Thyroid gland (tissue), 4 donors: ENCODE results near the gene OSGIN1. TPM values are rescaled to one million over a fixed set of nuclear protein-coding genes. Genes with fewer than 3 reads are reported as not detected.

ENCODE experiments used
- DNase-seq, 2 donors: peaks; one replicate each; pipeline ENCODE4 v3.0.0-alpha.2; 2019
- H3K27ac ChIP-seq, 3 donors: fragments of 200-600 bp; sonication (generic); 1 replicate in 2 of 3; 2 replicates in 1 of 3; pipeline ENCODE4 v1.5.1; 2016 to 2019; ENCODE audit warnings: mild to moderate bottlenecking in 1 of 3, moderate library complexity in 1 of 3
- H3K27me3 ChIP-seq: fragments of 200-600 bp; sonication (generic); one replicate; pipeline ENCODE4 v1.5.1; 2019
- H3K36me3 ChIP-seq, 2 donors: fragments of 200-600 bp; sonication (generic); one replicate each; pipeline ENCODE4 v1.5.1; 2016 to 2019
- H3K4me1 ChIP-seq, 2 donors: fragments of 200-600 bp; sonication (generic); one replicate each; pipeline ENCODE4 v1.5.1; 2017 to 2019
- H3K4me3 ChIP-seq, 3 donors: fragments of 200-600 bp; sonication (generic); replicated peaks in 1 of 3; 1 replicate in 2 of 3; 2 replicates in 1 of 3; pipeline ENCODE4 v1.5.1; 2016; ENCODE audit warnings: mild to moderate bottlenecking in 1 of 3
- H3K9me3 ChIP-seq: fragments of 200-600 bp; sonication (generic); one replicate; pipeline ENCODE4 v1.5.1; 2017
- CTCF ChIP-seq, 6 experiments: fragments of 200-600 bp in 3 of 6; fragments of 450-650 bp in 3 of 6; sonication (generic) in 3 of 6; IDR thresholded peaks; one replicate each; pipeline ENCODE4 v1.5.1; 2016 to 2019; ENCODE audit warnings: antibody characterized with exemption in 6 of 6, mild to moderate bottlenecking in 2 of 6, inconsistent platforms in 1 of 6, moderate library complexity in 1 of 6
- POLR2A ChIP-seq, 2 donors: fragments of 450-650 bp; IDR thresholded peaks; one replicate each; pipeline ENCODE4 v1.6.1; 2017; ENCODE audit warnings: antibody characterized with exemption in 2 of 2, mild to moderate bottlenecking in 2 of 2, moderate library complexity in 1 of 2
- WGBS, 2 donors: methylation state at CpG; one replicate each; pipeline ENCODE4 v1.1.5; 2017; 5-methylcytosine and 5-hydroxymethylcytosine counted together
- intact Hi-C: fragments of 100-400 bp; cut with DNase I; formaldehyde crosslinking; loops from one replicate; pipeline ENCODE4 v1.15.1; 2023
- total RNA-seq, 4 donors: library from RNA; depleted of rRNA; stranded (reverse); fragments of >200 nt; gene quantifications; one replicate each; pipeline ENCODE4 v1.2.3, GENCODE V29; 2016

Gene OSGIN1
- total RNA-seq, 4 donors from 2014 or later, result 14.5 to 53.5 (median 31.9) TPM

GRCh38 chr16:83935005-83935857 lies 17.8 kb upstream of the OSGIN1 start:
- H3K4me1 ChIP-seq, result no peaks in the 10 kb centered on the region
- H3K9me3 ChIP-seq, result no peaks in the 10 kb centered on the region
- no peak for DNase-seq
- 86 to 90% methylated on average over 27 to 30 of the region's 30 CpGs for WGBS, 2 donors
- TF ChIP-seq CTCF (IDR thresholded peaks at IDR 0.05), result no peak
- no peak for TF ChIP-seq POLR2A (IDR thresholded peaks at IDR 0.05)
- H3K27ac ChIP-seq, result no peak overlapping the region
- H3K27me3 ChIP-seq, result no peaks in the 10 kb centered on the region
- no peaks in the 10 kb centered on the region for H3K36me3 ChIP-seq
- intact Hi-C loops, result no loop called here
- H3K4me3 ChIP-seq, result no peak overlapping the region

- Histone ChIP-seq H3K27ac (no peak overlapping the region), H3K27me3 (no peaks in the 10 kb centered on the region), H3K9me3 (no peaks in the 10 kb centered on the region), H3K36me3 (no peaks in the 10 kb centered on the region), H3K4me1 (no peaks in the 10 kb centered on the region), H3K4me3 (no peak overlapping the region)
- no peak for DNase-seq
- WGBS, 2 donors, result 65 to 100% methylated on average over 1 to 2 of the region's 10 CpGs
- intact Hi-C loops, result no loop called here
- TF ChIP-seq CTCF (IDR thresholded peaks at IDR 0.05) (no peak), POLR2A (IDR thresholded peaks at IDR 0.05) (no peak)
Measured at GRCh38 chr16:83935858-83936255, 17.2 kb upstream of the OSGIN1 start.

- H3K4me1 ChIP-seq, result no peaks in the 10 kb centered on the region
- no peaks in the 10 kb centered on the region for H3K9me3 ChIP-seq
- no peak for DNase-seq
- intact Hi-C loops, result no loop called here
- no peaks in the 10 kb centered on the region for H3K27me3 ChIP-seq
- no peak overlapping the region for H3K27ac ChIP-seq
- H3K36me3 ChIP-seq, result no peaks in the 10 kb centered on the region
- WGBS, 2 donors, result 87 to 89% methylated on average over 19 of the region's 19 CpGs
- TF ChIP-seq CTCF (IDR thresholded peaks at IDR 0.05), result no peak
- no peak for TF ChIP-seq POLR2A (IDR thresholded peaks at IDR 0.05)
- H3K4me3 ChIP-seq, result no peak overlapping the region
Measured at GRCh38 chr16:83936581-83937165, 16.4 kb upstream of the OSGIN1 start.

- Histone ChIP-seq H3K36me3 (no peaks in the 10 kb centered on the region), H3K4me1 (no peaks in the 10 kb centered on the region), H3K27ac (no peak overlapping the region), H3K9me3 (no peaks in the 10 kb centered on the region), H3K4me3 (no peak overlapping the region), H3K27me3 (no peaks in the 10 kb centered on the region)
- DNase-seq, result no peak
- intact Hi-C loops, result no loop called here
- TF ChIP-seq POLR2A (IDR thresholded peaks at IDR 0.05) (no peak), CTCF (IDR thresholded peaks at IDR 0.05) (no peak)
- 92 to 98% methylated on average over 2 of the region's 2 CpGs for WGBS, 2 donors
Measured at GRCh38 chr16:83937267-83937666, 15.8 kb upstream of the OSGIN1 start.
